Dermis blood vessel endothelial cell (primary cell): ENCODE data around the gene ASPRV1. TPM values are rescaled to one million over a fixed set of nuclear protein-coding genes. Genes with fewer than 3 reads are reported as not detected.

Source experiments
- DNase-seq: peaks from one replicate; pipeline ENCODE4 v3.0.0; 2010
- total RNA-seq: library from RNA; depleted of rRNA; stranded (reverse); fragments of >200 nt; gene quantifications from 2 replicates; pipeline ENCODE4 v1.2.3, GENCODE V29; 2014

Gene ASPRV1
- total RNA-seq, 1 donor from 2014 or later, result 0.34 TPM

DNA sequence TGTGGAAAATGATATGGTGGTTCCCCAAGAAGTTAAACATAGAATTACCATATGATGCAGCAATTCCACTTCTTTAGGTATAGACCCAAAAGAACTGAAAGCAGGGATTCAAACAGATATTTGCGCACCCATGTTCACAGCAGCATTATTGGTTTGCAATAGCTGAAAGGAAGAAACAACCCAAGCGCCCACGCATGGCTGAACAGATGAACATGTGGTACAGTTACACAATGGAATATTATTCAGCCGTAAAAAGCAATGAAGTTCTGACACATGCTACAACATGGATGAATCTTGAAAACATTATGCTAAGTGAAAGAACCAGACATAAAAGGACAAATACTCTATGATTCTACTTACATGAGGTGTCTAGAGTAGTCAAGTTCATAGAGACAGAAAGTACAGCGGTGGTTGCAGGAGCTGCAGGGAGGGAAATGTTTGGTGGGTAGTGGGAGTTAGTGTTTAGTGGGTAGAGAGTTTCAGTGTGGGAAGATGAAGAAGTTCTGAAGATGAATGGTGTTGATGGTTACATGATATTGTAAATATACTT, 26.7 kb upstream of the ASPRV1 start:
- no peak for DNase-seq

DNA sequence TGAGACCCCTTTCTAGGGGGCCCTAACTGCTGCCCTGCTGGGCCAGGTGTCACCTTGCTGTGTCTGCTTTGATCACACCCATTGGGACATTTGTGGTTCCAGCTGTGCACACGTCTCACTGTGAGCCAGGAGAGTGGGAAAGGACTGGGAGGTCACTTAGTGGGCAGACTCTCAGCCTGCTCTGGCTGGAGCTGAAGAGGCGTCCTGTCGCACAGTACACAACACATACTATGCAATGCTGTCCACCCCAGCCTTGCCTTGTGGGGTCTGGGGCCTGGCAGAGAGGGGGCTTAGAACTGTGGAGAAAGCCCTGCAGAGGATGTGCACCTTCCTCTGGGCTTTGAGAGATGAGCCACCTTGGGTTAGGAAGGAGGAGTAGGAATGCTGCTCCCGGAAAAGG, 25.3 kb upstream of the ASPRV1 start:
- no peak for DNase-seq

DNA sequence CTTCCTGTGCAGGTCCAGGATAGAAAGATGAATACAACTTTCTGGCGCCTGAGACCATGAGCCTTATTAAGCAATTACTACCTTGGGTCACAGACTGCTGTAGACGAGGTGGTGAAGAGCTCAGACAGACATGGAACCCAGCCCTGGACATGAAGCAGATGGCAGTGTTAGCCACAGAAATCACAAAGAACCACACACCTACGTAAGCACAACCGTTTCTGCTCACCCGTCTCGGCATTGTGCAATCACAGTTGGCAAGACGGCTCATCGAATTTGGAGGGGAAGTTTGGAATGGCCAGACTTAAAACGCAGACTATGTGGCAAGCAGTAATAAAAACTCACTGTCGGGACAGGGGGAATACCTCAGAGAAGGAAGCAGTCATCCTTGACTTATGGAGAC, 24.3 kb upstream of the ASPRV1 start:
- DNase-seq, result no peak

DNA sequence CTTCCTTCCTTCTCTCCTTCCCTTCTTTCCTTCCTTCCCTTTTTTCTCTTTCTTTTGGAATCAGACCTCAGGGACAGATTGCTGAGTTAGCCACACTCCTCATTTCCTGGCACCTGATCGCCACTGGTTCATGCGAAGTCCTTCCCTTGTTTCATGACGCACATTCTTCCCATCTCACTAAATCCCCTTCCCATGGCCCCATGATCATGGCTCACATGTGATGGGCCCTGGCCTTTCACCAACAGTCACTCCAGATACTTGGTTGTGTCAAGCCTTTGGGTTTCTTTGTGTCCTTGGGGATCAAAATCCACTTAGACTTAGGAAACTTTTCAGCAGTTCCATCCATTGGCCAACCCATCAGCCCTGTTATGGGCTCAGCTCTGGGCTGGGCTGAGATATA, 23.8 kb upstream of the ASPRV1 start:
- no peak for DNase-seq

DNA sequence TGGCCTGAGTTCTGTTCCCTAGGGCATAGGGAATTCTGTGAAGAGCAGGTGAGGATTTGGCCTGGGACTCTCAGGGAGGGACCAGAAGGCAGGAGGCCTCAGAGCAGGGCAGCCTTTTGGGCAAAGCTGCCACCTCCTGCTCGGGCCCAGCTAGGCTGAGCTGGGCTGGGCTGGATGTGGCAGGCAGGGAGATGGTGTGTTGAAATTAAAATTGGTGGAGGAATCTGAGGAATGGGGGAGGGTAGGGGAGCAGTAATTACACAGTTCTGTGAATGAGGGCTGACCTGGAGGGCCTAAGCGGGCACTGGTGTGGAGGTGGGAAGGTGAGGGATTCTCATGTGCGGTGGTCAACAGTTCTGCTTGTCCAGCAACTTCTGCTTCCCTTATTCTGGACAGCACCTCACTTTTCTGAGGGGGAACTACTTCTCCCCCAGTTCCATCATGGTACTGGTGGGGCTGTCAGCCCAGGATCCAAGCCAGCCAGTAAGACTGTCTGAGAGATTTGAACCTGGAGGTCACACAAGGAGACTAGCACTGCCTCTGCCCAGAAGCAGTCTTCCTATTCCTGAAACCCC, 22.0 kb upstream of the ASPRV1 start:
- no peak for DNase-seq

DNA sequence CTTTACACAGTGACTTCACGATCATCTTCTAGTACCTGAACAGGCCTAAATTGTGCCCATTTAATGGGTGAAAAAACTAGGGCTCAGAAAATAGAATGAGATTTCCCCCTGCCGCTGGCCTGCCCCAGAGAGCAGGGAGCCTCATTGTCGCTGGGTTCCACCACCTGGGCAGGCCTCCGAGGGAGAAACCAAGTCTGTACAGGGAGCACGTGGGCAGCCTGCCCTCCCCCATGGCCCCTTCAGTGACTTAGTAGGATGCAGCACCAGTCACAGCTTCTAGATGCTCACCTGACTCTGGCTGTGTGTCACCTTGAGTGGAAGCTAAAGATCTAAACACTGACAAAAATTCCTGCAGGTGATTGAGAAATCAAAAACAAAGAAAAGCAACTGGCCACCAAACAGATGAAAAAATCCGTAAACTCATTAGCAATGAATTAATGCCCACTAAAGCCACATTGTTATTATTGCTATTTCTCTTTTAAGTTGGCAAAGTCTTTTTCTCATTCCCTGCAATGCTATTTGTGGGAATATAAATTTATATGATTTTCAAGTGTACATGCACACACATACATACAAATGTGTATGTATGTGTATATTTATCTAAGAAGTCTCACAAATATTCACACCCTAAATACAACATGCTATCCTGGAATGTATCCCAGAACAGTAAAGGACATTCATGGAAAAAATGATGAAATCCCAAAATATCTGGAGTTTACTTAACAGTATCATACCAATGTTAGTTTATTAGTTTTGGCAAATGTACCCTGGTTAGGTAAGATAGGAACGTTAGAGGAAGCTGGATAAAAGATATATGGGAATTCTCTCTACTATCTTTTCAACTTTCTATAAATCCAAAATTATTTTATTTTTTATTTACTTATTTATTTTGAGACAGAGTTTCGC, 18.7 kb upstream of the ASPRV1 start:
- no peak for DNase-seq

DNA sequence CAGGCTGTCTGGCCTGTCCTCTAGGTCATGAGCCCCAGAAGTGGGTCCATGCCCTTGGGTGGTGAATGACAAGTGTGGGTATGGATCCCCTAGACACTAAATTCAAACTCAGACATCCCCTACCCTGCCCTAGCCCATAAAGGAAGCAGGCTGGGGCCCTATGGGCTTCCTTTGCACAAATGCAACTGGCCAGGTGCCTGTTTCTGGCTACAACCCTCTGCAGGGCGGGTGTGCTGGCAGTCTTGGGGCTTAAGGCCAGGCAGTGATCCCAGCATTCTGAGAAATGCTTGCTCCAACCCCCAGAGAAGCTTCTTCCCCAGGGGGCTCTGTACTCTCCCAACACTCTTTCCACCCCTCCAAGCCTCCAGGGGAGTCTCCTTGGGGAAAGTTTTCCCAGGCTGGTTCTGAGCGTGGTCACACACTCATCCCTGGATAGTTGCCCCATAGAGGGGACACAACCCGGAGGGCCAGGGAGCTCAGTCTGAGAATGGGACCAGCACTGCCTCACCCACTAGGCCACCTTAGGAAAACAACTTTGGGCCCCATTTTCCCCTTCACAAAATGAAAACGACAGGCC, 16.6 kb upstream of the ASPRV1 start:
- DNase-seq, result no peak

DNA sequence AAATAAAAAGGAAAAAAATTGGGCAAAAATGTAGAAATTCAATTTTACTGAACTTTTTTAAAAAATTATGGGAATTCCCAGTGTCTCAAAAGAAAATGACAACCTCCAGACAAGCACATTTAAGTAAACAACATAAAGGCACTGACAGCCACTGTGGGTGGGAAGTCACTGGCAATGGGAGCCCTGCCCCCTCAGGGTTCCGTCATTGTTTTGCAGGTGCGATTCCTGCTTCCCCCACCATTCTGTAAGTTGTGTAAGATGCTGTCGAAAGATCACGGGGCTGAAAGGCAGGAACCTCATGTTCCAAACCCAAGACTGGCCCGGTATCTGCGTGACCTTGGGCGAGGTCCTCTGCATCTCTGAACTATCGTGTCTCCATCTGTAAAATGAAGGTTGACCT, 15.8 kb upstream of the ASPRV1 start:
- no peak for DNase-seq

DNA sequence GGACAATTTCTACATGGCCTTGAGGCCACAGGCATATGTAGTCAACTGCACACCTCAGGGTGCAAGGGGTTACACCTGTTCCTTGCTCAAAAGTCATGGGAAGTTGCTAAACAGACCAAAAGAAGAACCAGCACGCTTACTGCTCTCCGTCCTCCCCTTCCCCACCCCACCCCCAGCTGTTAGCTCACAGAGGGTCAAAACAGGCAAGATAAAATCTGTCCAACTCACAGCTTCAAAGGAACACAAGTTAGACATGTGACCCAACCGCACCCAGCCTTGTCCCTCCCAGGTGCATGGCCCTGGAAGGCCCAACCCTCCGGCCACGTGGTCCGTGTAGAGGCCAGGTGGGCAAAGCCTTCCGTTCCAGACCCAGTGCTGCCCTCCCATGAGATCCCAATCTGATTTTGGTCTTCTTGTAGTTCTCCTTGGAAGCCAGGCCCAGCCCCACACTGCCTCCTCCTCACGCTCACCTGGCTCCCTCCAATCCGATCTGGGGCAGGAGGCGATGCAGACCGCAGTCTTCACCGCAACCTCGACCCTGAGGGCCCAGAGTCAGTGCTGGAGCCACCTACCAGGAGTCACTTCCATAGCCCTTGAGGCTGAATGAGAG, 14.5 kb upstream of the ASPRV1 start:
- no peak for DNase-seq

DNA sequence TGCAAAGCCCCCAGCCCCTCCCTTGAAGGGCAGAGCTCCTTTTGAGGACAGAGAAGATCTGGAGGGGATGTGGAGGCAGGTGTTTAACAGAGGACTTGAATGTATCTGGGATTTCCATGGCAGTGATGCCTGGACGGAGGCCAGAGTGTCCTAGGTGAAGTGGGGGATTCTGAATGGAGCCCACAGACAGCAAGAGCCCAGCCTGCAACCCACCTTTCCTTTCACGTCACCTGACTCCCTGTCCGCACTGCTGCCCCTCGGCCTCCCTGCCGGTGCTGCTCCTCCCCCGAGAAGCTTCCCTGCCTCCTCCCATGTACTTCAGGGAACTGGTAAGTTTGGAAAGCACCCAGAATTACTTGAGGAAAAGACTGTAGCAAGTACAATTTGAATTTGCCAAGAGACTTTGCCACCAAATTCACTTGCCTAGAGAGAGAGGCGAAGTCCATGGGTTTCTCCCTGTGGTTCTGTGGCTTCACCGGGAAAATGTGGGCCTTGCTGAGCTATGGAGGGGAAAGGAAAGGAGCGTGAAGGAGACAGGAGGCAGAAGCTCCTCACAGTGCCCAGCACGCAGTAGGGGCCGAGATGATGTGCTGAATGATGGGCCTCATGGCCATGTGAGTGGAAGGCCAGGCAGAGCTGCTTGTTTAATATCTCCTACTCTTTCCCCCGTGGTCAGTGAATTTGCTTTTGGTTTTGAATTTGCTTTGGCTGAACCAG, 13.9 kb upstream of the ASPRV1 start:
- no peak for DNase-seq

DNA sequence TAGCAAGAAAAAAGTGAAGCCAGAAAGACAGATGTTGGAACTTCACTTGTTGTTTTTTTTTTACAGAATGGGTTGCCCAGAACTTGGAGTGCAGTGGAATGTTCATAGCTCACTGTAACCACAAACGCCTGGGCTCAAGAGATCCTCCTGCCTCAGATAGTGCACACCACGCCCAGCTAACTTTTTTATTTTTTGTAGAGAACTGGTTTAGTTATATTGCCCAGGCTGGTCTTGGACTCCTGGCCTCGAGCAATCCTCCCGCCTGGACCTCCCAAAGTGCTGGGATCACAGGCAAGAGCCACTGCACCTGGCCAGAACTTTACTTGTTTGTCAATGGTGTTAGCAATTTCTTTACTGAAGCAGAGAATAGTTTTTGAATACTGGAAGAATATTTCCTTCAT, 11.9 kb upstream of the ASPRV1 start:
- no peak for DNase-seq

DNA sequence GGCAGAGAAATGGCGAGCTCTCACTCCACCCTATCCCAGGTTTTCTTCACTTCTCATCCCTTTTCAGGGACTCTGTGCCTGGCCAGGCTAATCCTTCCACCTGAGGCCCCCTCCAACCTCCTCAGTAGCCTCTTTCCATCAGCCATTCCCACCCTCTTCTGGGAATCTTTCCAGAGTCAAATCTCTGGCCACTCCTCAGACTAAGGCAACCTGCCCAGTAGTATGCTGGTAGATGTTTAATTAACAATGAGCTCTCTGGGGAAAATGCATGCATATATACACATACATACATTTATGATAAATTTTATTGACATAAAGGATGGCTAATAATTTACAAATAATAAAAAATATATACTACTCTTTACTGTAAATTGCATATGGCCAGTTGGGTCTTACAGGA, 11.4 kb upstream of the ASPRV1 start:
- DNase-seq, result no peak

DNA sequence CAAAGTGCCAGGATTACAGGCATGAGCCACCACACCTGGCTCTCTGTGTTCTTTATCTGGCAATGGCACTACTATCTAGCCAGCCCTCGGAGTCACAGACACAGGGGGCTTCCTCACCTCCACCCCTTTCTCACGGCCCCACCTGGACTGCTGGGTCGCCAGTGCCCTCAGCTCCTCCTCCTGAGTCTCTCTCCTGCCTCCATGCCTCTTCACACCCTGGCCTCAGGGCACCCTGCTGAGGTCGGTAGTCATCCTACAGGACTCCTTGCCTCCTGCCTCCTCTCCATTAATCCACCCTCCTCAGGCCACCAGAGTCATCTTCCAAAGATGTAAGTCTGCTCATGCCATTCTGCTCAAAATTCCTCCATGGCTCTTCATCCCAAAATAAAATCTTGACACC, 8.6 kb upstream of the ASPRV1 start:
- no peak for DNase-seq

DNA sequence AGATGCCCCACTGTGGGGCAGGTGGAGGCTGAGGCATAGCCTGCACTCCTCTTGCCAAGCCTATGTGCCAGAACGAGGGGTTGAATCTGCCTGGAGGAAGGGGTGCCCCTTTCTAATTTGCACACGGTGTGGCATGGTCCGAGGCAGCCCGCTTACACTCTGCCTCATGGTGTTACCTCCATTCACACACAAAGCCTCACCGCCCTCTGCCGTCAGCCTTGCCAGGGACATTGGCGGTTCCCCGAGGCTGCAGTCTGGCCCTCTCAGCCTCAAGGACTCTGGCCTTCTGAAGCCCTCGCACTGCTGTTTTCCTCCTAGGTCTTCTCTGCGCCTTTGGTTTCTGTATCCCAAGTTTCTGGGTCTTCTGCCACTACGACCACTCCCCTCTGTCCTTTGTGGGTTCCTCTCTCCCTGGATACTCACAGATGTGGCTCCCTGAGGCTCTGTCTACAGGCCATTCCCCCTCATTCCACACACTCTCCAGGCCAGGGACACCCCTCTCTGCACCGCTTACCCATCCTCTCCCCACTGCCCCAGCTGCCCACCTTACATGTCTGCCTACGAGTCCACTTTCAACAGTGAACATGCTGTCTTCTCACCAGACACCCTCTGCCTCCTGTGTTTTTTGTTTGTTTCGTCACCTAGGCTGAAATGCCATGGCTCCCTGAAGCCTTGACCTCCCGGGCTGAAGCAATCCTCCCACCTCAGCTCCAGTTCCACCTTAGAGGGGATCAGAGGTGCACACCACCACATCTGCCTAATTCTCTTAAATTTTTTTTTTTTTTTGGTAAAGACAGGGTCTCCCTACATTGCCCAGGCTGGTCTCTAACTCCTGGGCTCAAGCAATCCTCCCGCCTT, 7.9 kb upstream of the ASPRV1 start:
- no peak for DNase-seq

DNA sequence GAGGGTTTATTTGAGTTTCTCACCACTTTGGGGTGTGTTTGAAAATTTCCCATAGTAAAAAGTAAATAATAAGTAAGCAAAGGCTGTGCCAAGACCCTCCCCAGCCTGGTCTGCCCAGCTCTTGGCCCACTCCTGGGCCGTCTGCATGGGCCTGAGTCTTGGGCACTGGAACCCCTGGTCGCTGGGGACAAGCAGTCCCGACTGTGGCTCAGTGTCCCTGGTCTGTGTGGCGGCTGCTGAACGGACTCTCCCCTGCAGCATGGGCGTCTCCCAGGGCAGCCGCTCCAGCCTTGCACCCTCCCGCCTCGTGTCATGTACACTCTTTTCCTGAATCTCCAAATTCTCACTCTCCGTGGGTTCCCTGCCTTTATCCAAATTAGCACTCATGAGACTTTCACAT, 7.2 kb upstream of the ASPRV1 start:
- no peak for DNase-seq

DNA sequence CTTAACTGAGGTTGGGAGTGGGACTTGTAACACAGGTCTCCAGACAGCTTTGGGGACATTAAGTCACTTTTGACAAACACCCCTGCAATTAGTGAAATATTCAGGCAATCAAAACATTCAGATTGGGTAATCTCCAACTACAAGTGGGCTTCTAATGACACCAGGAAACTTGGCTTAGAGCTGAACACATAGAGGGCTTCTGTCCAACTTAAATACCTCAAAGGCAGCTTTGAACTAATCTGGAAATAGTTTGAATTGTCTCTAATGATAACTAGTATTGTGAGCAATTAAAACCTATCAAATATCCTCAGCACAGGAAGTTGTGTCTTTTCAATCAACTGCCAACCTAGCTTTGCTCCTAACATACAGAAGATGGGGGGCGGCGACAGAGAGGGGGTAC, 5.1 kb upstream of the ASPRV1 start:
- DNase-seq, result no peak

DNA sequence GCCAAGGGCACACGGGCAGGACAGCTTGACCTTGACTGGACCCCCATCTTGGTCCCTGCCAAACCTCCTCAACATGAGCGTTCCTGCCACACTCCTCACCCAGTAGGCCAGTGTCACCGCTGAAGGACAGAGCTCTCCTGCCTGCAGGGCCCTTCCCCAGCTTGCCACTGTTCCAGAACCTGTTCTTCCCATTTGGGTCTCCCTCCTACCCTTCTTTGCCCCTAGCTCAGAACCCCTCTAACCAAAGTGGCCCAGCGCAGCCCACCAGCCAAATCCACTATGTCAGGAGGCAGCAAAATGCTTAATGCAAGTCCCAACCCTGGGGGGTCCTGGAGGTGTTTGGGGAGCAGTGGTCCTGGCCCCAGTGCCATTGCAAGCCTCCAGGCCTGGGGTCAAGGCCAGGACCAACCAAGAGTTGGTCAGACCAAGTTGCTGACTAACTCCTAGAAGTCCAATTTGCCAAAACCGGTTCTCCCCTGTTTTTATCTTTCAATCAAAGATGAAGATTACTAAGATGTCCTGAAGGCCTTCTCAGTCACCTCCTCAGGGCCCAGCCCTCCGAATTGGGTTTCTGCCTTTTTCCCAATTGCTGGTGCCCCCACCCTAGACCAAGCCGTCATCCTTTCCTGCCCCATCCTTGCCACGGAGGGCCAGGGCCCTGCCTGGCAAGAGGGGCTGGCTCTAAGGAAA, 4.5 kb upstream of the ASPRV1 start:
- no peak for DNase-seq

DNA sequence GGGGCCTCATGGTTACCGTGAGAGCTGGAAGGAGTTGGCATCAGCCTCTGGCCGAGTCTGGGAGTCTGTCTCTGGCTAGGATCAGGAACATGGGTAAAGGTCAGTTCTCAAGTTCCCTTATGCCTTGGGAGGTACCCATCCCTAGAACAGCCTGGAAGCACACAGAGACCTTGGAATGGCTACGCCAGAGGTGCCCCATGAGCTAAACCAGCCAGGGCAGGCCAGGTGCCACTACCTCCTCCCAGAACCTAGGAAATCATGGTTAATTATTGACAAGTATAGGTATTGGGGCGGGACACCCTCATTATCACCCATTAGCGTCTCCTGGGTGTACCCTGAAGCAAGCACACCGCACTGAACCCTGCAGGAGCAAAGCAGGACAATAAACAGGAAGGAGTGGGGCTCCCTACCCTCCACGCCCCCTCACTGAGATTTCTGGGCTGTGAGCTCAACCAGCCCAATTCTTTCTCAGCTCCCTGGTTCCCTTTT, 3.0 kb upstream of the ASPRV1 start:
- DNase-seq, result no peak

DNA sequence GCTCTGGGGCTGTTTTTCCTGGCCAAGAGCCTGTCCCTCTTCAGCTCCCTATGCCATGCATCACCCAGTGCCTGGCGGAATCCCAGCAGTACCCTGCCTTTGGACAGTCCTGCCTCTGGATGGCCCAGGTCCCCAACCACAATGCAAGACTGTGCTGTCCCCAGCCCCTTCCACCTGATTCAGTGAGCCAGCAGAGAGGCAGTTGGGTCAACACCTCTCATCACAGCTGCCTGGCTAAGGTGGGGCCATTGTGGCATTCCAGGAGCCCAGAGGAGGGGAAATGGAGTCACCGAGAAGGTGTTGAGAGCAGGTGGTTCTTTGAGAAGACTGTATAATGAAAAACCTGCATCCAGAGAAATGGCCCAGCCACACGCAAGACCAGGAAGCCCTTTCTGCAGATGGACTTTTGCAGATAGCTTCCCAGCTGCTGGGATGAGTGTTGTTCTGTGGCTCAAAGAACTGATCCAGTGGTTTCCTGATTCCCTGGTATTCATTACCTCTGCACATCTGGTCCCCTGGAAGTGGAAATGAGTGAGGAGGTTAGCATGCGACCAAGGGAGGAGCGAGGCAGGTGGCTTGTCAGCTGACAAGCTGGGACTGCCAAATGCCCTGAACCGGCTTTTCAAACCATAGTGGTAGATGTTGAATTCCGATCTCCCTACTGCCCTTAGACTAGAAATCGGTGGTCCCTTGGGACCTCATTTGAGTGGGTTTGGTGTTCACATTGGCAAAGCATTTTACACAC, 1.7 kb upstream of the ASPRV1 start:
- no peak for DNase-seq

DNA sequence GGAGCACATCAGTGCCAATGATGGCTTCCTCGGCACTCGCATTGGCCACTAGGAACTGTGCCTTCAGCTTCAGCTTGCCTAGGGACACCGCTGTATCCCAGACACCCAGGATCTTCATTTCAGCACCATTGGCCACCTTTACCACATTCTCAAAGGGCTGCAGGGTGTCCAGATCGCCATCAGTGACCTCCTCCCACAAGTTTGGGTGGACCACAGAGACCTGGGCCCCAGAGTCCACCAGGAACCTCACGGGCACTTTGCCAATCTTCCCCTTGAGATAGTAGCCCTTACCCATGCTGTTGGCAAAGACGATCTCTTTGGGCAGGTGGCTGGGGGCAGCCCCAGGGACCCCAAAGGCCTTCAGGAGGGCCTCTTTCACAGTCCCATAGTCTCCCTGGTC, 610 bp downstream of the ASPRV1 start:
- DNase-seq, result no peak
